GM18526 (cell line): ENCODE data around the gene CDON.

Experiments used
- POLR2A ChIP-seq: IDR thresholded peaks from 3 replicates; pipeline ENCODE4 v1.6.1; 2011; ENCODE audit not compliant: insufficient read length; ENCODE audit errors: extremely low read depth

CDON gene

DNA sequence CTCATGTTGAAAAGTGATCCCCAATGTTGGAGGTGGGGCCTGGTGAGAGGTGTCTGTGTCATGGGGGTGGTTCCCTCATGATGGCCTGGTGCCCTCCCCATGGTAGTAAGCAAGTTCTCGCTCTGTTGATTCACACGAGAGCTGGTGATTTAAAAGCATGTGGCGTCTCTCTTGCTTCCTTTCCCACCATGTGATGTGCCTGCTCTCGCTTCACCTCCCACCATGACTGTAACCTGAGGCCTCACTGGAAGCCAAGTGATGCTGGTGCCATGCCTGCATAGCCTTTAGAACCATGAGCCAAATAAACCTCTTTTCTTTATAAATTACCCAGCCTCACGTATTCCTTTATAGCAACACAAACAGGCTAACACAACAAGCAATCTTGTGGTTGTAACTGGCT, 64.4 kb downstream of the CDON start:
- no peak for TF ChIP-seq POLR2A

DNA sequence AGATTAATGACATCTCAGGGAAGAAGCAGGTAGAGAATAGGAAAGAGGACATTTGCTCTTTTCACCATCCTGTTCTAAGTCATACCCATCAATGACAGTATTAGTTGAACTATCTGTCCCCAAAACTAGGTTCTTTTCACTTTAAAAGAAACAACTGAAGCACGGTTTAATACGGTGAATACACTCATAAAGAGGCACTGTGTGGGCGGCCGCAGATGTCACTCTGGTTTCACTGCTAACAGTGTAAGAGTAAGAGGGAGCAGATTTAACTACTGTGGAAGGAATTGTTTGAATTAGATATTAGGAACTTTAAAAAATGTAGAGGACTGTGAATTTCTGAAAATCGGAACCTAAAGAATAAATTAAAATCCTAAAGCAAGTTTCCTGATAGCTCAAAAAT, 67.4 kb downstream of the CDON start:
- TF ChIP-seq POLR2A = no peak

DNA sequence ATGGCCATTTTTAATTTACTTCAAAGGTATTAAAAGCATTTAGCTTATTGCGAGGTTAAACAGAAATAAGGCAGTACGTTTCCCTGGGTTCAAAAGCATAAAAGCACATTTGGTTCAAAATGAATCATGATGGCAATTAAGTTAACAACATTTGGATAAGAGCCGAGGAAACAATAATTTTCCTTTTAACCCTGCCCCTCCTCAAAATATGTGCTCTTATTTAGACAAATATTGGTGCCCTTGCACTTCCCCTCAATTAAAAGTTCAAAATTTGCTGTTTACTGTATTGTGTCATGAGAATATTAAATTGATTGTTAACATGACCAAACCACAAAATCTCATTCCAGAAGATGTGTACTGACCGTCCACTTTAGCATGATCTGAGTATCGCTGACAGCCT, 68.2 kb downstream of the CDON start:
- no peak for TF ChIP-seq POLR2A

DNA sequence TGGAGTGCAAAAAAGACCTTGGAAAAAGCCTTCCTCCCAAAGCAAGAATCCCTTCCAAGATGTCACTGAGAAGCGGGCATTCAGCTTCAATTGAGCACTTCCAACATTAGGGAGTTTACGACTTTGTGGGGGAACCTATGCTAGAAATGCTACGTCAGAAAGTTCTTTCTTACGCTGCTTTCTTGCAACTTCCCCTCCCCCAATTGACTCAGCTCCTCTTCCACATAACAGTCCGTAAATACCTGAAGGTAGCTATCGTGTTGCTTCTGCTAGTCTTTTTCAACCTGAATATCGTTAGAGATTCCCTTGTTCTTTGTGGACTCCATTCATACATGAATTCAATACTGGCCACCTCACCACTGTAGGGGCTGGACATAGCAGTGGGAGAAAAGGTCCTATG, 69.8 kb downstream of the CDON start:
- TF ChIP-seq POLR2A = no peak

DNA sequence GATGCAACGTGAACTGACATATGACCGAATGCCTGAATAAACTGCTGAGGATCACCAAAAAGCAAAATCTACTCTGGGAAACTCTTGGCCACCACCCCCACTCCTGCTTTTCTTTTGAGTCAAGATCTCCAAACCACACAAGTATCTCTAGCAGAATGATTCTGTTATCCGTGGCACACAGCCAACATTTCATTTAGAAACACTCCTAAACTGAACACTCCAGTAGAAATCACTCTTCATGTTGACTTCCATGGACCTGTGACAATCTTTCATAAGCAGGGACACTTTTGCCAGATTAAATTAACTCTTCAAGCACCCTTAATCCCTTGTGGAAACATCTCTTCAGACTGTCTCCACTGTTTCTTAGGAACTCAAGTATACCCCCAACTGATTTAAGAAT, 72.4 kb downstream of the CDON start:
- no peak for TF ChIP-seq POLR2A

DNA sequence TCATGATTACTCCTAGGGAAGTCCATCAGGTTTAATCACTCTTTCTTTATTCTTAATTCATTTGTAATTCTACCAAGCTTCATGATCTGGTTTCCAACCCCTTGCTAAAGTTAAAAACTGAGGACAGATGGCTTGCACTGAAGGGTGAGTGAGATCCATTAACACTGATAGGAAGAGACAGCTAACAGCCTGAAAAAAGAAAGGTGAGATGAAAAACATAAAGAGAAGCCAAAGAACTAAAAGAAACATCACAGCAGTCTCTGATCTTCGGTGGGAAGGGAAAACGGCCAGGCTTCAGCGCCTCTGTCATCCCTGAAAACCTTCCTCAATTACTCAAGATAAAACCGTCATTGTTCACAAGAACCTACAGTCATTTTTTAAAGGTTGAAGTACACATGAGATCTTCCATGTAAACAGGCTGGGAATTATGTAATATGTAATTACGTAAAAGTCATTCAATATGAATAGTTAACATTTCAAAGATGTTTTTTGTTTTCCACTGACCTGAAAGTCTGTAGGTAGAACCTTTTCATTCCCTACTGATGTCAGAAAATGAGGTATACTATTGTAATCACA, 75.5 kb downstream of the CDON start:
- no peak for TF ChIP-seq POLR2A

DNA sequence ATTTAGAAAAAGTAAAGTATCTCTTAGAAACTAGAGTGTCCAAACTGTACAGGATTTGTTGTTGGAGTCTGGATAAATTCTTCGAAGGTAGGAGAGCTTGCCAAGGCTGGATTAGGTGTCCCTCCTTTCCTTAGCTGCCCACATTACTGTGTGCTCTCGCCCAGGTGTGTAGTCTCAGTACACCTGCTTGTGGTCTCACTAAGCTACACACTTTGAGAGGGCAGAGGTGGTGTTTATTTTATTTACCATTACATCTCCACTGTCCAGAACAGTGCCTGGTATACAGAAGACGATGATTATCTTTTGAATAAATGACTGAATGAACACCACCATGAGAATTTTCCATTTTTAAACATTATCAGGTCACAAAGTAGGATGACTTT, 80.3 kb downstream of the CDON start:
- no peak for TF ChIP-seq POLR2A

DNA sequence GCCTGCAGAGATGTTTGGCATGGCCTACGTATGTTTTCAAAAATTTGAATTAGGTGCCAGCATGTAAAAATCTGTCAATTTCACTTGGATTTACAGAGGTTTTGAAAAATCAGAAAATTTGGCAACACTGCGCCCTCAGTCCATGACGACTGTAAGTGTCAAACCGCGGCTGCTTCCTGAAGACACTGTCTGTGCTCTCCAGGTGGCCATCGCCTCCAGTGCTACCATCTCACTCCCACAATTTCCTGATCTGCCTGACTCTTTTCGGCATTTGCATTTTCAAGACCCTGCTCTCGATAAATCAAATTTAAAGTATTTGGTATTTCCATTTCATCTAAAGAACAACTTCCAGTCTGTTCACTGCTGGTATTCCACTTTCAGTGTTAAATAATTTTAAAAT, 82.2 kb downstream of the CDON start:
- no peak for TF ChIP-seq POLR2A

DNA sequence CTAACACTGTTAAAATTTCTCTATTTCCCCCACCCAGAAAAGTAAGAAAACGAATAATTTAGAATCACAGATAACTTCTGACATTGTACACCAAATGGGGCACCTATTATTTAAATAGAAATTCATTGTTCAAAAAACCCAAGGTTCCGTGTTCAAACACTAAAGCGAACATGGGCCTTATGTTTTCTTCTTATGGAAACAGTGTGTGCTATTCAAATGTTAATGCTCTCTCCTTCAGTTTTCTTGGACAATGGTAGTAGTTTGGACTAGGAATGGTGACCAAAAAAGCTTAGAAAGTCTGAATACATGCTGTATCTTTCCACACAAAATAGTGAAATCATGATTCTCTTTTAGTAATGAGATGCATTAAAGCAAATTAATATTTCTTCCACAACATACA, 83.2 kb downstream of the CDON start:
- no peak for TF ChIP-seq POLR2A

DNA sequence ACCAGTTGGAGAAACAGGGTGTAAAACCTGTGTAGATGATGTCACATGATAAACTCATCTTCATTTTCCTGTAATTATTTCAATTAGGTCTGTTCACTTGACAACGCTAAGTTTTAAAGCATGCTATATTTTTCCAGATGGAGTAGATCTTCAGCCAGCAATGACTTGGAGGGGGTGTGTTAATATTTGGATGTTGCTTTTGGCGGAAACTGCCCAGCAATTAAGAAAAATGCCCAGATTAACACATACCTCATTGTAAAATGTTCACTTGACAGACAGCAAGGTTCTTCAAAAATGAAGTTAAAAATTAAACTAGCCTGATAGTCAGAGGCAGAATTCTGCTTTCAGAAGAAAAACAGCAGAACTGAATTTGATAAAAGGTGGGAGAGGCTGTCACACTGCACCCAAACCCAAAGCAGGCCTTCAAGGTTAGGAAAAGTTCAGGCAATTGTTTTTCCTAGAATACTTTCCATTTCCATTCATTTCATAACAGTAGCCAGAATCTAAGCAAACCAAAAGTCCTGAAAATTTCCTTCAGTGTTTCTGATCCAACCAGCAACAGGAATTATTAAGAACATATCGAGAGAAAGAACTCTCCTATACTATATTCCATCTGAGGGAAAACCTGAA, 83.8 kb downstream of the CDON start:
- TF ChIP-seq POLR2A = no peak

DNA sequence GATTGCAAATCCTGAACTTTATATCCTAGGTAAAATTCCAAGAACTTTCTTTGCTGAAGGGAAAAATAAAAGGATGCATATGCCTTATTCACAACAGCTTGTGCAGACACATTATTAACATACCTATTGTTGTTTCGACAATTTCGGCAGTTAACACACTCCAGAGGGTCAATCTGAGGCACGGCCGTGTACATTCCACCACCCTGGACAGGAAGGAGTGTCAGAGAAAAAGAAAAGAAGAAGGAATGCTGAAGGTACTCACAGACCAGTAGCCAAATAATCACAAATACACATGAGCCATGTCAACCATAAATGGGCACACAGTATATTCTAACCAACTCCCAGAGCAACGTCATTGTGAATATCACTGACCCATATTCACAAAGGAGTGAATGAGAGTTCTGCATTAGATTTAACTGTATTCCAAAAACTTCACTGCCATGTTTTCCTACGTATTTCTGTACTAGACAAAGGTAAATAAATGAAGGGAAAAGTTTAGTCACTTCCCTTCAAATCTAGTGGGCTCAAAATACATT, 84.4 kb downstream of the CDON start:
- TF ChIP-seq POLR2A = no peak

DNA sequence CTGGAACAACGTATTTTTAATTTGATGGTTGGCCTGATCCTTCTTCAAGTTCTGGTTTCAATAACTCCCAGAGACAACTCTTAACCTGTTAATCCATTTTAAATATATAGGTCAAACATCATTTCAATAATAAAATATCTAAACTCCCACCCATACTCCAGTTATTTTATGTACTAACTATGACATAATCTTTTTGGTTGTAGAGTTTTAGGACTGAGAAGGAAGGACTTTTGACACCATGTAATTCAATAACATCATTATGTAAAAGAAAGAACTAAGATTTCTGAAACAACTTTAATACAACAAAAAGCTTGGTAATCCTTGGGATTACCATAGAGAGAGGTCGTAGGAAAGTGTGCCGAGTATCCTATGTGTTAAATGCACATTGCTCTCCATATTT, 85.3 kb downstream of the CDON start:
- no peak for TF ChIP-seq POLR2A

DNA sequence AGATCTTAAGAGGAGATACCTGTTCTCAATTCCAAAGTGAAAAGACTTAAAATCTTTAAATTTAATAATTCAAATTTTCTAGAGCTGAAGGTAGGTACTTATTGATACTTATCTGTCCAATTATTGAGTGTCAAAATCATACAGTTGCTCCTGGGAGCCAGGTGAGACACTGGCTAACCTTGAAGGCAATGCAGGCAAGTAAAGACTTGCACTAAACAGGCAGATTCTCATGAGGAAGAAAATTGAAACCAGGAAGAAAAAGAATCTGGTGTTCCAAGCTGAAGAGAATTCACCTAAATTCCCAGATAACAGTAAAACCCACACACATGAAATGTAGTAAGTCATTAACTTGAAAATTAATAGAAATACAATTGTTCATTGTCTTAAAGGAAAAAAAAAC, 86.5 kb downstream of the CDON start:
- TF ChIP-seq POLR2A = no peak

DNA sequence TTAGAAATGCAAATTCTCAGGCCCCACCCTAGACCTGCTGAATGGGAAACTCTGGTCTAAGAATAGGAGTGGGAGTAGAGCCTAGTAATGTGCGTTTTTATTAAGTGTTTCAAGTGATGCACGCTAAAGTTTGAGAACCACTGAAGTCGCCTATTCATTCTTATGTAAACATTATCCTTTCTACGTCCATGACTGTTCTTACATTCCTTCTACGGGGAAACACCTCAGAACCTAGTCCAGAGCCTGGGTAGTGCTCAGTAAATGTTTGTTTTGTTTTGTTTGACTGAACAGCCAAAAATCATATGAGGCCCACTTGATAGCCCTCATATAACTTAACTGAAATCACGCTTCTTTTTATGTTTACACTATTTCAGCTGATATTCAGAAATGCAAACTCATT, 87.0 kb downstream of the CDON start:
- TF ChIP-seq POLR2A = no peak

DNA sequence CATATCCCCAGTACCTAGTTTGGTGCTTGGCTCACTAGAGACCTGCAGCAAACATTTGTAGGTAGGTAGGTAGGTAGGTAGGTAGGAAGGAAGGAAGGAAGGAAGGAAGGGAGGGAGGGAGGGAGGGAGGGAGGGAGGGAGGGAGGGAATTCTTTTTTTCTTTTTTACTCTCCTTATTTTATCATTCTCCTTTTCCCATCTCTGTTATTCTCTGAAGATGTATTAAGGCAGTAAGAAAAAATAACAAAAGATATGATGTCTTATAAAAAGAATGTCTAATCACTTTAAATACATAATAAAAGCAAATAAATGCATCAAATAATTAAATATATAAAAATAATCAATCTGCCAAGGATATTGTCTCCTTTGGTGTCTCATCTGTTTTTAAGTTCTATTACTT, 88.4 kb downstream of the CDON start:
- TF ChIP-seq POLR2A = no peak

DNA sequence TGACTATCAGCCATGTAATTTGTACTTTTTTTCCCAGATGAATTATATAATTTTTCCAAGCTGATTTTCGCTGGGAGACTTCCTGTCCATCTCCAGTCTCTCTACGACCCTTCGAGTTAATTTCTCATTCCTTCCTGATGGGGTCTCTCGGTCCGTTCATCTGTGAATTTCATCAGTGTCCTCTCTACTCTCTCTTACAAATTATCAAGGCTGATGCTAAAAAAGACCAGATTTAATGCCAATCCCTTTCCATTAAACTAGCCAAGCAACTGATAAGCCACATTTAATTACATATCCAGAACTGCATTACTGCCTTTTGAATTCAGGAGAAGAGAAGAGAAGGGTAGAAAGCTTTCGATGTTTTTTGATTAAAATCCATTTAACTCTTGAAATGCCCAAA, 91.0 kb downstream of the CDON start:
- TF ChIP-seq POLR2A = no peak

DNA sequence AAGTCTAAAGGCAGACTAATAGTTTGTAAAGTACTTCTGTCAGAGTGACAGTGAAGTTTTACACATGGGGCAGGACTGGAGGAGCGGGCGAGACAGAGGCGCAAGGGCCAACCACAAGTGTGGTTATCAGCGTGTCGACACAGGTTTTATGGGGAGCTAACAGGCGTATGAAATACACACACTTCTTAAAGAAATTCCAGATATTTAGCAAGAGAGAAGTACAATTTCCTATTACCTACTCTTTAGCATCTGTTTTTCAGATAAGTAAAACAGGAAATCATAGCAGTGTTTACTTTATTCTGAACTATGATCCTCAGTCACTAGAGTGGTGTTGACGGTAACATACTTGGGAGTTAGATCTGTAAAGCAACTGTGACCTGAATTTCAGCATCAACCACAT, 94.3 kb downstream of the CDON start:
- no peak for TF ChIP-seq POLR2A

DNA sequence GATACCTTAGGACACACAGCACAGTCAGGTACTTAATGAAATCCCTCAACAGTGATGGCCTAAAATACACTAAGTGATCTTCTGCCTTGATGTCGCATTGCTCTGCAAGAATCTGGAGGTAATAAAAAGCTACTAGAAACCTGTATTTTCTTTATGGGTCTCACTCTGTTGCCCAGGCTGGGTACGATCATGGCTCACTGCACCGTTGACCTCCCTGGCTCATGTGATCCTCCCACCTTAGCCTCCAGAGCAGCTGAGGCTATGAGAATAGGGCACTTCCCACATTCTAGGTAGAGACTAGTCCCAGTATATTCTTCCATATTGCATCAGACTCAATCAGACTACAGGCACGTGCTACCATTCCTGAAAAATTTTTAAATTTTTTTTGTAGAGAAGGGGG, 95.2 kb downstream of the CDON start:
- no peak for TF ChIP-seq POLR2A

DNA sequence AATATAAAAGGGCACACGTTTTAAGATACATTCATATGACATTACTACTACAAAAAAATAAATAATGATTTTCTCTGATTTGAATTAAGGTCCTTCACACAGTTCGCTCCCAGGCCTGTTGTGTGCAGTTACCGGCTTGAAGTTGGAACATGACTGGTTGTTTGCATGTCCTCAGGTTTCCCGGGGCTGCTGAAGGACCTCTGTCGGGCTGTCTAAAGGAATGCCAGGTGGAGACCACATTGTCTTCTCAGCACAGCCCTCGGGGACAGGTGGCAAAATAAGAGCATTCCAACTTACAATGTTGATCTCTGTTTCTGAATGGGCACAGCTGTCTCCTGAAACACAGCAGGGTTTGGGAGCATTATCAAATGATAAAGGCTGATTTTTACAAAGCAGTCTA, 101.9 kb downstream of the CDON start:
- TF ChIP-seq POLR2A = no peak
